Body of pancreas (tissue), 4 donors: Measurements from ENCODE around the gene PRM3. TPM values are rescaled to one million over a fixed set of nuclear protein-coding genes. Genes with fewer than 3 reads are reported as not detected.

Source experiments
- ATAC-seq: fragments of 150-250 bp; one replicate; pipeline ENCODE4 v1.9.1; 2016
- DNase-seq, 4 donors: peaks; one replicate each; pipeline ENCODE4 v3.0.0-alpha.2; 2019
- H3K27ac ChIP-seq, 4 donors: fragments of 200-600 bp; sonication (generic); 1 replicate in 3 of 4; 2 replicates in 1 of 4; pipeline versions ENCODE4 v1.5.1 to v1.6.1; 2016 to 2019; ENCODE audit warnings: mild to moderate bottlenecking in 1 of 4, mixed read lengths in 1 of 4, moderate library complexity in 1 of 4
- H3K27me3 ChIP-seq, 2 donors: fragments of 200-600 bp; sonication (generic); one replicate each; pipeline ENCODE4 v1.6.0; 2016; ENCODE audit warnings: mild to moderate bottlenecking in 1 of 2
- H3K36me3 ChIP-seq, 2 donors: fragments of 200-600 bp; sonication (generic); replicated peaks in 1 of 2; 2 replicates each; pipeline ENCODE4 v1.5.1; 2016; ENCODE audit warnings: low read depth in 2 of 2; ENCODE audit not compliant: insufficient read depth in 1 of 2
- H3K4me1 ChIP-seq: fragments of 200-600 bp; sonication (generic); one replicate; pipeline ENCODE4 v1.6.0; 2016
- H3K4me3 ChIP-seq, 2 donors: fragments of 200-600 bp; sonication (generic); 1 replicate in 1 of 2; 2 replicates in 1 of 2; pipeline ENCODE4 v1.5.1; 2016 to 2019
- H3K9me3 ChIP-seq, 3 donors: fragments of 200-600 bp; sonication (generic); 1 replicate in 2 of 3; 2 replicates in 1 of 3; pipeline ENCODE4 v1.5.1; 2016
- CTCF ChIP-seq, 7 experiments: fragments of 450-650 bp in 4 of 7; fragments of 200-600 bp in 3 of 7; sonication (generic) in 3 of 7; IDR thresholded peaks; one replicate each; pipeline ENCODE4 v1.5.1; 2016 to 2019; ENCODE audit warnings: antibody characterized with exemption in 7 of 7
- POLR2A ChIP-seq, 3 donors: fragments of 450-650 bp; IDR thresholded peaks; one replicate each; pipeline ENCODE4 v1.6.1; 2016; ENCODE audit warnings: antibody characterized with exemption in 3 of 3, mild to moderate bottlenecking in 2 of 3
- WGBS, 2 donors: methylation state at CpG; one replicate each; pipeline ENCODE4 v1.1.5; 2017; 5-methylcytosine and 5-hydroxymethylcytosine counted together
- intact Hi-C: fragments of 100-400 bp; cut with DNase I; formaldehyde crosslinking; loops from one replicate; pipeline ENCODE4 v1.15.1; 2023
- microRNA-seq, 2 donors: library from miRNA; unstranded; fragments of <30 nt; microRNA quantifications; one replicate each; pipeline ENCODE4, GENCODE V29; 2016; ENCODE audit warnings: borderline number of aligned reads in 2 of 2, borderline replicate concordance in 2 of 2
- small RNA-seq: library from RNA; depleted of rRNA; stranded (forward); fragments of <200 nt; gene quantifications from one replicate; pipeline ENCODE3, GENCODE V24; 2016
- total RNA-seq, 2 donors: library from RNA; depleted of rRNA; stranded (reverse); fragments of >200 nt; gene quantifications; one replicate each; pipeline ENCODE4 v1.1.0, GENCODE V29; 2016

PRM3 gene
- total RNA-seq, 2 donors from 2014 or later = not detected

- Histone ChIP-seq H3K27me3 (no peaks in the 10 kb centered on the region), H3K4me3 (no peak overlapping the region), H3K27ac (peak overlapping the region in 2 of 4 donors; percentile 19 to 66), H3K9me3 (no peaks in the 10 kb centered on the region), H3K4me1 (no peaks in the 10 kb centered on the region), H3K36me3 (no peaks in the 10 kb centered on the region)
- TF ChIP-seq CTCF (IDR thresholded peaks at IDR 0.05) (no peak), POLR2A (IDR thresholded peaks at IDR 0.05) (no peak)
- intact Hi-C loops = loop anchor here (10.0 kb wide), 2 partner anchors 61 to 119 kb away; partner anchors contain the start of gene PRM1
- DNase-seq (peak; percentile 32 to 82 (median 54)), ATAC-seq (peak; percentile 67)
- 57 to 69% methylated on average over 17 to 24 of the region's 24 CpGs for WGBS, 2 donors
Observed at GRCh38 chr16:11224096-11224893, 49.1 kb downstream of the PRM3 start.

Small RNAs within 50 kb of the gene (microRNA-seq; reads per million reads assigned to microRNA genes)
- gene MIR548H2 = 0 reads per million in 2 donors

Small RNAs within 50 kb of the gene (small RNA-seq; reads per million reads assigned to genes)
- gene MIR548H2 (not detected), gene RF00019 (not detected), gene RF00554 (not detected)

Other genes starting within 250 kb of the PRM3 start
- gene SOCS1, start 17.4 kb downstream of the PRM3 start, total RNA-seq = 1 to 10 TPM; 1.0 to 7.9 TPM
- gene TNP2, start 4.3 kb downstream of the PRM3 start, total RNA-seq = not detected
- gene PRM2, start 2.9 kb upstream of the PRM3 start, total RNA-seq = not detected
- not detected for gene PRM1, start 7.7 kb upstream of the PRM3 start, total RNA-seq
- gene RMI2, start 71.8 kb upstream of the PRM3 start, total RNA-seq = 1 to 10 TPM; 1.3 to 3.0 TPM